ENCODE results near the gene CPSF6.

DNA sequence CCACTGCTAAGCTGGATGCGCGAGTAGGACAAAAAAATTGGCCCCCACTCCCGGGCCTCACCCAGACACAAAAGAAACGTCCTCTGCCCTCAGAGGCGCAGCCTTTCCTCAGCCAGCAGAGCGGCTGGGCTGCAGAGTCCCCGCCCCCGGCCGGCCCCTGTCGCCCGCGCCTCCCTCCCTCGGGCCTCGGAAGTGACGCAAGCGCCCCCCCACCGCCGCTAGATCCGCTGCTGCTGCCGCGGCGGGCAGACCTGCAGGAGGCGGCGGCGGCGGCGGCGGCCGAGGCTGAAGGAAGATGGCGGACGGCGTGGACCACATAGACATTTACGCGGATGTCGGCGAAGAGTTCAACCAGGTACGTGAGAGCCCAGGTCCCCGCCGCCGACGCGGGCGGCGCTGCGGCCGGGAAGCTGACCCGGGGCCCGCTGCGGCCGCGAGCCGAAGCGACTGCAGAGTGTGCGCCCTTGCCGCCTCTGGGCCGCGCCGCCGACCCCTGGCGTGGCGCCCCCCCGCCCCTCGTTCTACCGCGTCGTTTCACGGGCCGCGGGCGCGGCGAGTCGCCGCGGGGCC, at the start of gene CPSF6:
- TF ChIP-seq EP300 (IDR thresholded peaks at IDR 0.05) (no peak), POLR2A (IDR thresholded peaks at IDR 0.05) (peak; percentile 97)
- TF ChIP-seq, protein P1, sequence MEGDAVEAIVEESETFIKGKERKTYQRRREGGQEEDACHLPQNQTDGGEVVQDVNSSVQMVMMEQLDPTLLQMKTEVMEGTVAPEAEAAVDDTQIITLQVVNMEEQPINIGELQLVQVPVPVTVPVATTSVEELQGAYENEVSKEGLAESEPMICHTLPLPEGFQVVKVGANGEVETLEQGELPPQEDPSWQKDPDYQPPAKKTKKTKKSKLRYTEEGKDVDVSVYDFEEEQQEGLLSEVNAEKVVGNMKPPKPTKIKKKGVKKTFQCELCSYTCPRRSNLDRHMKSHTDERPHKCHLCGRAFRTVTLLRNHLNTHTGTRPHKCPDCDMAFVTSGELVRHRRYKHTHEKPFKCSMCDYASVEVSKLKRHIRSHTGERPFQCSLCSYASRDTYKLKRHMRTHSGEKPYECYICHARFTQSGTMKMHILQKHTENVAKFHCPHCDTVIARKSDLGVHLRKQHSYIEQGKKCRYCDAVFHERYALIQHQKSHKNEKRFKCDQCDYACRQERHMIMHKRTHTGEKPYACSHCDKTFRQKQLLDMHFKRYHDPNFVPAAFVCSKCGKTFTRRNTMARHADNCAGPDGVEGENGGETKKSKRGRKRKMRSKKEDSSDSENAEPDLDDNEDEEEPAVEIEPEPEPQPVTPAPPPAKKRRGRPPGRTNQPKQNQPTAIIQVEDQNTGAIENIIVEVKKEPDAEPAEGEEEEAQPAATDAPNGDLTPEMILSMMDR (IDR thresholded peaks at IDR 0.05): no peak
